ENCODE data around the gene USP13. TPM values are rescaled to one million over a fixed set of nuclear protein-coding genes. Genes with fewer than 3 reads are reported as not detected.

The USP13 gene
- total and polyA plus RNA-seq, 2 donors from 2014 or later, result 3.0 to 9.0 TPM

Other genes starting within 250 kb of the USP13 start
- gene GNB4, start 201.6 kb upstream of the USP13 start, total RNA-seq, result 31.0 TPM
- gene GNB4, start 201.6 kb upstream of the USP13 start, polyA plus RNA-seq (ENCODE audit: insufficient read depth, low read depth, low replicate concordance), result 3.9 TPM
- gene ACTL6A, start 90.1 kb upstream of the USP13 start, total RNA-seq, result 40.7 TPM
- gene ACTL6A, start 90.1 kb upstream of the USP13 start, polyA plus RNA-seq (ENCODE audit: insufficient read depth, low read depth, low replicate concordance), result 23.7 TPM
- 26.2 TPM for gene MRPL47, start 48.4 kb upstream of the USP13 start, total RNA-seq
- gene MRPL47, start 48.4 kb upstream of the USP13 start, polyA plus RNA-seq (ENCODE audit: insufficient read depth, low read depth, low replicate concordance), result 86.2 TPM
- gene NDUFB5, start 48.2 kb upstream of the USP13 start, total RNA-seq, result 102 TPM
- 290 TPM for gene NDUFB5, start 48.2 kb upstream of the USP13 start, polyA plus RNA-seq (ENCODE audit: insufficient read depth, low read depth, low replicate concordance)